ENCODE results near the gene TMEM108. TPM values are rescaled to one million over a fixed set of nuclear protein-coding genes. Genes with fewer than 3 reads are reported as not detected.

TMEM108 gene
- total RNA-seq, 1 donor from 2014 or later, result 15.4 TPM

DNA sequence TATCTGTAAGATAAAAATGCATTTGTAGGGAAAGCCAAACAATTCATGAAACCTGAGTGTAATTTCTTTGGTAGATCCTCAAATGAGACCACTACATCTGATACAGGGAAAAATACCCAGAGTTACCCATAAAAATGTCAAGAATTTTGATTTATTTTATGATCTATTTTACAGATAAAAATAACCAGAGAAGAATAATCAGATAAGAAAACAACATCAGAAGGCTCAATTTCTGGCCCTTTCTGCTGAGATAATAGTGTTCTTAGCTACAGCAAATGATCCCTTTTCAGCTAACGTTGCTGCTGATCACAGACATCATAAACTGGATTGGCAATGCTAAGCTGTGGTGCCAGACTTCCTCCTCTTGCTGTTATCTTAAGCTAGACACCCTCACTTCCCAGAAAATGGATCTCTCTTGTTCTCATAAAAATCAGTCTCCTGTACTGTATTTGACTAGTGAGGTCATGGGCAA, 21.3 kb upstream of the TMEM108 start:
- H3K9me3 ChIP-seq, result no peaks in the 10 kb centered on the region
- no peak overlapping the region for H3K4me3 ChIP-seq
- TF ChIP-seq, protein P1, sequence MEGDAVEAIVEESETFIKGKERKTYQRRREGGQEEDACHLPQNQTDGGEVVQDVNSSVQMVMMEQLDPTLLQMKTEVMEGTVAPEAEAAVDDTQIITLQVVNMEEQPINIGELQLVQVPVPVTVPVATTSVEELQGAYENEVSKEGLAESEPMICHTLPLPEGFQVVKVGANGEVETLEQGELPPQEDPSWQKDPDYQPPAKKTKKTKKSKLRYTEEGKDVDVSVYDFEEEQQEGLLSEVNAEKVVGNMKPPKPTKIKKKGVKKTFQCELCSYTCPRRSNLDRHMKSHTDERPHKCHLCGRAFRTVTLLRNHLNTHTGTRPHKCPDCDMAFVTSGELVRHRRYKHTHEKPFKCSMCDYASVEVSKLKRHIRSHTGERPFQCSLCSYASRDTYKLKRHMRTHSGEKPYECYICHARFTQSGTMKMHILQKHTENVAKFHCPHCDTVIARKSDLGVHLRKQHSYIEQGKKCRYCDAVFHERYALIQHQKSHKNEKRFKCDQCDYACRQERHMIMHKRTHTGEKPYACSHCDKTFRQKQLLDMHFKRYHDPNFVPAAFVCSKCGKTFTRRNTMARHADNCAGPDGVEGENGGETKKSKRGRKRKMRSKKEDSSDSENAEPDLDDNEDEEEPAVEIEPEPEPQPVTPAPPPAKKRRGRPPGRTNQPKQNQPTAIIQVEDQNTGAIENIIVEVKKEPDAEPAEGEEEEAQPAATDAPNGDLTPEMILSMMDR (IDR thresholded peaks at IDR 0.05), result no peak
- no peaks in the 10 kb centered on the region for H3K36me3 ChIP-seq
- H3K27ac ChIP-seq, result no peak overlapping the region
- intact Hi-C loops (cut with DNase I), result no loop called here
- DNase-seq (no peak), ATAC-seq (no peak)
- H3K4me1 ChIP-seq, result no peaks in the 10 kb centered on the region
- no peaks in the 10 kb centered on the region for H3K27me3 ChIP-seq

DNA sequence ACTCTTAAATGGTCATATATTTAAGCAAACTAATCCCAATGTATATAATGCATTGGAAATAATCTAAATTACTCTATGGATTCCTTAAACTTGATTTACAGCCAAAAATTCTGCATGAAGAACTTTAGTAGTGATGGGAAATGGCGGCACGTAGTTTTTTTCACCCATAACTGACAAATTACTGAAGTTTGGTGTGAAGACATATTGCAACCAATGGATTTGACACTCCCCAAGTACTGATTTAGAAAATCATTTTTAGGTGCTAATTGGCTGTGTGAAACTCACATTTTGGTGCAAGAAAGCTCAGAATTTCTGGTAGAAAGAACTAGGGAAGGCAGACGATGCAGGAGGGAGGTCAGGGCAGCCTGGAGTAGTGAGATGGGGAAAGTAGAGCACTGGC, 19.3 kb upstream of the TMEM108 start:
- H3K4me1 ChIP-seq, result no peaks in the 10 kb centered on the region
- H3K27me3 ChIP-seq, result no peaks in the 10 kb centered on the region
- no peak for ATAC-seq
- H3K27ac ChIP-seq, result no peak overlapping the region
- TF ChIP-seq, protein P1 (IDR thresholded peaks at IDR 0.05), result no peak
- no peak overlapping the region for H3K4me3 ChIP-seq
- DNase-seq, result no peak
- H3K36me3 ChIP-seq, result no peaks in the 10 kb centered on the region
- intact Hi-C loops (cut with DNase I), result no loop called here
- H3K9me3 ChIP-seq, result no peaks in the 10 kb centered on the region

DNA sequence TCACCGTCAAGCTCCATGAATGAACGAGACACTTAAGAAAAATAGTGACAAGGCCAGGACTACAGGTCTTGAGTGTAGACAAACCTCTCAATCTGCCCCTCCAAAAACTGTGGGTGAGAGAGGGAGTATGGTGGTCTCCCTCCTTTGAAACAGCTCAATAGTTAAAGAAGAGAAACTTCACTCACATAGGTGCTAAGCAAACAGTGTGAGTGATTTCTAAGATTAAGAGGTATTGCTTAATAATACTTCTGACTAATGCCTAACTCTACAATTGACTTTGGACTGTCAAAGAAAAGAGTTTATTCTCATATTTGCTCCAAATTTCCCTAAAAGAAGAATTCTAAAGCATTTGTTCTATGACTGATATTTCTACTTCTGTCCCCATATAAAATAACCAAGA, 17.0 kb upstream of the TMEM108 start:
- peak; percentile 53 for ATAC-seq

DNA sequence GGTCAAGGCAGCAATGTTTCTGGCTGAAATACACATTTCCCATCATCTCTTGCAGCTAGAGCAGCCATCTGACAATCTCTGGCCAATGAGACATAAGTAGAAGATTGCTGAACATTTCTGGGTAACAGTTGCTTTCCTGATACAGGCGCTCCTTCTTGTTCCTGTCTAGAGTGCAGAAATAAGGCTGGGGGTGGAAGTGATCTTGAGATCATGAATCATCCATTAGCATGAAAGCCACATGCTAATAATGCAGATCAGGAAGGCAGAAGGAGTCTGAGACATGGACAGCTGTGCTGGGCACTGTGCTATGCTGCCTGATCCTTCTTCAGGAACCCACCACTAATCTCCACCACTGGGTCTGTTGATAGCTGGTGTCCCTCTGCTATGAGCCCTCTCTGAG, 14.8 kb upstream of the TMEM108 start:
- ATAC-seq, result no peak
- TF ChIP-seq, protein P1 (IDR thresholded peaks at IDR 0.05), result no peak
- intact Hi-C loops (cut with DNase I), result no loop called here

More for the DNA sequence above, 17.0 kb upstream of the TMEM108 start:
- H3K4me3 ChIP-seq, result no peak overlapping the region
- no peak overlapping the region for H3K27ac ChIP-seq
- no peak for DNase-seq
- no peaks in the 10 kb centered on the region for H3K9me3 ChIP-seq
- H3K27me3 ChIP-seq, result no peaks in the 10 kb centered on the region
- TF ChIP-seq, protein P1 (IDR thresholded peaks at IDR 0.05), result no peak
- H3K4me1 ChIP-seq, result no peaks in the 10 kb centered on the region
- H3K36me3 ChIP-seq, result no peaks in the 10 kb centered on the region
- intact Hi-C loops (cut with DNase I), result no loop called here

DNA sequence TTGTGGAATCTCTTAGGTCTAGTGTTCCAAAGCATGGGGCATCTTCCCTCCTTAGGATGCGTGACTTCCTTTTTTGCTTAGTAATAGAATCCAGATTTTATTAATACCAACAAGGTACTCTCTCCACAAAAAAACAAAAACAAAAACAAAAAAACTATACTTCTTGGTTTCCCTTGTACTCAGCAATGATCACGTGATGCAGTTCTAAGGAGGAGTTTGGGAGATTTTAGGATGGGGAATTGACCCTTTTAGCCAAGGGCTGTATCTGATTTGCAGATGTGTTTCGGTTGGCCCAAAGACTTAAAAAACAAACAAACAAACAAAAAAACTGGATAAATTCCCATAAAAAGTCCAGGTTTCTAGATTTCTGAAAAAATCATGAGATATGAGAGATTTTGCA, 12.6 kb upstream of the TMEM108 start:
- Histone ChIP-seq H3K4me3 (no peak overlapping the region), H3K4me1 (no peaks in the 10 kb centered on the region), H3K36me3 (no peaks in the 10 kb centered on the region), H3K9me3 (no peaks in the 10 kb centered on the region), H3K27me3 (no peaks in the 10 kb centered on the region), H3K27ac (no peak overlapping the region)
- no peak for ATAC-seq
- TF ChIP-seq, protein P1 (IDR thresholded peaks at IDR 0.05), result no peak
- DNase-seq, result no peak
- intact Hi-C loops (cut with DNase I), result no loop called here

More for the DNA sequence above, 14.8 kb upstream of the TMEM108 start:
- Histone ChIP-seq H3K27me3 (no peaks in the 10 kb centered on the region), H3K9me3 (no peaks in the 10 kb centered on the region), H3K36me3 (no peaks in the 10 kb centered on the region), H3K4me1 (no peaks in the 10 kb centered on the region), H3K4me3 (no peak overlapping the region), H3K27ac (no peak overlapping the region)
- no peak for DNase-seq

DNA sequence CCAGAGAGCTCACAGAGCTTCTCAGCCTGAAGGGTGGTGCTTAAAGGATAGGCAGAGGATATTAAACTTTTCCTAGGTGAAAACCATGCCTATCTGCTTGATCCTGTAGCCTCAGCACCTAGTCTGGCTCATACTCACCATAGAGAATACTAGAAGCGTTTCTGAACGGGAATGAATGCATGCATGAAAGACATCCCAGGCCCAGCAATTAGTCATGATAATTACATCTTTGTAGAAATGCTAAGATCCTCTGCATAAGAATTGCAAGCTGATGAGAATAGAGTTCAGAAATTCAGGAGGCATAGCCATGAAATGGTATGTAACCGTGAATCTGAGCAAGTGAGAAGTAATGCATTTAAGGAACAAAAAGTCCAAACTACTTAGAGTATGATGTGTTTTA, 5.9 kb upstream of the TMEM108 start:
- Histone ChIP-seq H3K36me3 (no peaks in the 10 kb centered on the region), H3K27ac (no peak overlapping the region), H3K9me3 (no peaks in the 10 kb centered on the region), H3K27me3 (no peaks in the 10 kb centered on the region), H3K4me3 (no peak overlapping the region), H3K4me1 (no peaks in the 10 kb centered on the region)
- TF ChIP-seq, protein P1 (IDR thresholded peaks at IDR 0.05), result no peak
- DNase-seq (no peak), ATAC-seq (no peak)
- intact Hi-C loops (cut with DNase I), result no loop called here
